Measurements from ENCODE around the gene RBM3. TPM values are rescaled to one million over a fixed set of nuclear protein-coding genes. Genes with fewer than 3 reads are reported as not detected.

RBM3 gene
- total RNA-seq, 1 experiment from 2014 or later, result 248 TPM

DNA sequence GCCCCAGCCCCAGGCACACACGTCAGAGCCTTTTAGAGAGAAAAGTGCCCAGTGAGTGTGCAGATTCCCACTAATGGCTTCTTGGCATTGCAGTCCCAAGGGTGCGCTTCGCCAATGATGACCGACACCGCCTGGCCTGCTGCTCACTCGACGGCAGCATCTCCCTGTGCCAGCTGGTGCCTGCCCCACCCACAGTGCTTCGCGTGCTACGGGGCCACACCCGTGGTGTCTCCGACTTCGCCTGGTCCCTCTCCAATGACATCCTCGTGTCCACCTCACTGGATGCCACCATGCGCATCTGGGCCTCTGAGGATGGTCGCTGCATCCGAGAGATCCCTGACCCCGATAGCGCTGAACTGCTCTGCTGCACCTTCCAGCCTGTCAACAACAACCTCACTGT is 25.9 kb downstream of the RBM3 start:
- CTCF ChIA-PET, result no interaction called here
- BruUV-seq (replicated peaks), result no TSS peak

DNA sequence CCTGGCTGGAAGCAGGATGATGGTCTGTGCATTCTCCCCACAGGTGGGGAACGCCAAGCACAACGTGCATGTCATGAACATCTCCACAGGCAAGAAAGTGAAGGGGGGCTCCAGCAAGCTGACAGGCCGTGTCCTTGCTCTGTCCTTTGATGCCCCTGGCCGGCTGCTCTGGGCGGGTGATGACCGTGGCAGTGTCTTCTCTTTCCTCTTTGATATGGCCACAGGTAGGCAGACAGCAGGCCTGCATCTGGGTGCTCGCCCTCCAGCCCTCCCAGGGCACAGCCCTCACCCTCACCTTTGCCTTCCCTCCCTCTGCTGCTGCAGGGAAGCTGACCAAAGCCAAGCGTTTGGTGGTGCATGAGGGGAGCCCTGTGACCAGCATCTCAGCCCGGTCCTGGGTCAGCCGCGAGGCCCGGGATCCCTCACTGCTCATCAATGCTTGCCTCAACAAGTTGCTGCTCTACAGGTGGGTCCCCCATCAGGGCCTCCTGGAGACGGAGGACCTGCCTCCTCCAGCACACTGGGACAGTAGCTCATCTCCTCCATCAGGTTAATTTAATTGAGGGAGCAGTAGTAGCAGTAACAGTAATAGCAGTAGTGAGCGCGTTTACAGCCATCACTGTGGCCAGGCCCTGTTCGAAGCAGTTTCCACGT is 27.6 kb downstream of the RBM3 start:
- H3K27me3 Mint-ChIP-seq (ENCODE audit: unreplicated experiment), result no peaks in the 10 kb centered on the region
- CTCF ChIA-PET, result no interaction called here
- H3K9me3 Mint-ChIP-seq (ENCODE audit: low read depth, unreplicated experiment), result no peaks in the 10 kb centered on the region
- H3K27ac Mint-ChIP-seq (ENCODE audit: unreplicated experiment), result no peak overlapping the region
- peaks cover 68% of the 10 kb centered on the region for H3K36me3 Mint-ChIP-seq (ENCODE audit: insufficient read depth, unreplicated experiment)
- DNase-seq, result no peak
- H3K4me1 Mint-ChIP-seq (ENCODE audit: low read depth, unreplicated experiment), result no peaks in the 10 kb centered on the region
- H3K4me3 Mint-ChIP-seq (ENCODE audit: low read depth, unreplicated experiment), result no peak overlapping the region
- TF ChIP-seq, protein P1, sequence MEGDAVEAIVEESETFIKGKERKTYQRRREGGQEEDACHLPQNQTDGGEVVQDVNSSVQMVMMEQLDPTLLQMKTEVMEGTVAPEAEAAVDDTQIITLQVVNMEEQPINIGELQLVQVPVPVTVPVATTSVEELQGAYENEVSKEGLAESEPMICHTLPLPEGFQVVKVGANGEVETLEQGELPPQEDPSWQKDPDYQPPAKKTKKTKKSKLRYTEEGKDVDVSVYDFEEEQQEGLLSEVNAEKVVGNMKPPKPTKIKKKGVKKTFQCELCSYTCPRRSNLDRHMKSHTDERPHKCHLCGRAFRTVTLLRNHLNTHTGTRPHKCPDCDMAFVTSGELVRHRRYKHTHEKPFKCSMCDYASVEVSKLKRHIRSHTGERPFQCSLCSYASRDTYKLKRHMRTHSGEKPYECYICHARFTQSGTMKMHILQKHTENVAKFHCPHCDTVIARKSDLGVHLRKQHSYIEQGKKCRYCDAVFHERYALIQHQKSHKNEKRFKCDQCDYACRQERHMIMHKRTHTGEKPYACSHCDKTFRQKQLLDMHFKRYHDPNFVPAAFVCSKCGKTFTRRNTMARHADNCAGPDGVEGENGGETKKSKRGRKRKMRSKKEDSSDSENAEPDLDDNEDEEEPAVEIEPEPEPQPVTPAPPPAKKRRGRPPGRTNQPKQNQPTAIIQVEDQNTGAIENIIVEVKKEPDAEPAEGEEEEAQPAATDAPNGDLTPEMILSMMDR (IDR thresholded peaks at IDR 0.05; ENCODE audit: unreplicated experiment), result no peak
- intact Hi-C loops (cut with micrococcal nuclease; ENCODE audit: unreplicated experiment), result no loop called here
- no TSS peak for BruUV-seq (replicated peaks)

More for the DNA sequence above, 25.9 kb downstream of the RBM3 start:
- Mint-ChIP-seq H3K27me3 (ENCODE audit: unreplicated experiment) (no peaks in the 10 kb centered on the region), H3K27ac (ENCODE audit: unreplicated experiment) (no peak overlapping the region), H3K4me3 (ENCODE audit: low read depth, unreplicated experiment) (no peak overlapping the region), H3K9me3 (ENCODE audit: low read depth, unreplicated experiment) (no peaks in the 10 kb centered on the region), H3K36me3 (ENCODE audit: insufficient read depth, unreplicated experiment) (peaks cover 60% of the 10 kb centered on the region), H3K4me1 (ENCODE audit: low read depth, unreplicated experiment) (no peaks in the 10 kb centered on the region)
- DNase-seq, result no peak
- TF ChIP-seq, protein P1 (IDR thresholded peaks at IDR 0.05; ENCODE audit: unreplicated experiment), result no peak
- intact Hi-C loops (cut with micrococcal nuclease; ENCODE audit: unreplicated experiment), result no loop called here

DNA sequence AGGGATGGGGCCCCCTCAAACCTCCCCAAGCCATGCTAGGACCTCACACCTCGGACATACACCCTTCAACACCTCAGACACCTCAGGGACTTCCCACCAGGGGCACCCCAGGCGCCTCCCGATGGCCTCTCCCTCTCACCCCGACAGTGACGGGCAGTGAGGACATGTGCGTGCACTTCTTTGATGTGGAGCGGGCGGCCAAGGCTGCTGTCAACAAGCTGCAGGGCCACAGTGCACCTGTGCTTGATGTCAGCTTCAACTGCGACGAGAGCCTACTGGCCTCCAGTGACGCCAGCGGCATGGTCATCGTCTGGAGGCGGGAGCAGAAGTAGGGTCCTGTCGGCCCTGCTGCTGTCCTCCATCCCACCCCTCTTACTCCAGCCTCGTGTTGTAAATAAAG is 30.4 kb downstream of the RBM3 start:
- intact Hi-C loops (cut with micrococcal nuclease; ENCODE audit: unreplicated experiment), result no loop called here
- CTCF ChIA-PET, result no interaction called here
- DNase-seq, result no peak
- peaks cover 41% of the 10 kb centered on the region for H3K36me3 Mint-ChIP-seq (ENCODE audit: insufficient read depth, unreplicated experiment)
- TF ChIP-seq, protein P1 (IDR thresholded peaks at IDR 0.05; ENCODE audit: unreplicated experiment), result no peak
- no TSS peak for BruUV-seq (replicated peaks)
- H3K4me3 Mint-ChIP-seq (ENCODE audit: low read depth, unreplicated experiment), result no peak overlapping the region
- H3K27ac Mint-ChIP-seq (ENCODE audit: unreplicated experiment), result no peak overlapping the region
- no peaks in the 10 kb centered on the region for H3K9me3 Mint-ChIP-seq (ENCODE audit: low read depth, unreplicated experiment)
- H3K4me1 Mint-ChIP-seq (ENCODE audit: low read depth, unreplicated experiment), result no peaks in the 10 kb centered on the region
- no peaks in the 10 kb centered on the region for H3K27me3 Mint-ChIP-seq (ENCODE audit: unreplicated experiment)

DNA sequence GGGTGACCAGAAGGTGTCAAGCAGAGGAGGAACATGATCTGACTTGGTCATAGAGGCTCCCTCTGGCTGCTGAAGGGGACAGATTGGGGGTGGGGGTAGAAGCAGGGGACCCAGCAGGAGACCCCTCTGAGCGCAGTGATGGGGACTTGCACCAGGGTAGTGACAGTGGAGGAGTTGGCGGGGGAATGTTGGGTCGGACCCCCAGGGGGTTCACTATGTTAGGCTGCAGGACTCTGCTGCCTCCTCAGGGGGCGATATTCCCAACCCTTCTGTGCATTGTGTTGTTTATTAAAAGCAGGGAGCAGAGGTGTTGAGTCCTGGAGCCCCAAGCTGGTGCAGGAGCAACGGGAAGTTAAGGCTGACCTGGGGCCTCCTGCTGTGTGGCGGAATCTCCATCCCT is 31.8 kb downstream of the RBM3 start:
- BruUV-seq (replicated peaks), result no TSS peak
- no peaks in the 10 kb centered on the region for H3K27me3 Mint-ChIP-seq (ENCODE audit: unreplicated experiment)
- no peaks in the 10 kb centered on the region for H3K9me3 Mint-ChIP-seq (ENCODE audit: low read depth, unreplicated experiment)
- CTCF ChIA-PET, result no interaction called here
- H3K4me3 Mint-ChIP-seq (ENCODE audit: low read depth, unreplicated experiment), result no peak overlapping the region
- intact Hi-C loops (cut with micrococcal nuclease; ENCODE audit: unreplicated experiment), result no loop called here
- H3K27ac Mint-ChIP-seq (ENCODE audit: unreplicated experiment), result no peak overlapping the region
- TF ChIP-seq, protein P1 (IDR thresholded peaks at IDR 0.05; ENCODE audit: unreplicated experiment), result no peak
- H3K36me3 Mint-ChIP-seq (ENCODE audit: insufficient read depth, unreplicated experiment), result peaks cover 38% of the 10 kb centered on the region
- DNase-seq, result no peak
- no peaks in the 10 kb centered on the region for H3K4me1 Mint-ChIP-seq (ENCODE audit: low read depth, unreplicated experiment)
